ENCODE results near the gene DYNLT2. TPM values are rescaled to one million over a fixed set of nuclear protein-coding genes. Genes with fewer than 3 reads are reported as not detected.
"Not testable (repeated sequence)": the region's sequence is repeated elsewhere in the genome, so short reads cannot be mapped to it uniquely, and the experiment has no call there.

DYNLT2 gene
- total and polyA plus RNA-seq, 2 donors (not counting 1 experiment from before 2014, with no cell fraction given), result 0.49 to 0.83 TPM

GRCh38 chr6:169766232-169766631, 14.9 kb upstream of the DYNLT2 start:
- Histone ChIP-seq H3K9me3 (ENCODE audit: control insufficient read depth, insufficient read depth, low read depth, low read length) (no peaks in the 10 kb centered on the region), H3K4me3 (replicated peaks in 1 of 4; ENCODE audit: control extremely low read depth in 1 of 4, insufficient read depth in 1 of 4, low read depth in 3 of 4, low read length in 4 of 4) (no peak overlapping the region), H3K27me3 (ENCODE audit: control insufficient read depth, insufficient read depth, low read length) (no peaks in the 10 kb centered on the region), H4K20me1 (ENCODE audit: control insufficient read depth, extremely low read depth, insufficient read depth, low read length) (no peaks in the 10 kb centered on the region), H3K9ac (ENCODE audit: insufficient read depth, low read length) (no peak overlapping the region), H2AFZ (ENCODE audit: low read length) (no peak overlapping the region), H3K79me2 (ENCODE audit: control insufficient read depth, insufficient read depth, low read length) (no peaks in the 10 kb centered on the region), H3K4me1 (ENCODE audit: control insufficient read depth, extremely low read depth, insufficient read depth, low read length) (no peaks in the 10 kb centered on the region), H3K4me2 (ENCODE audit: extremely low read depth, insufficient read depth, low read length) (no peak overlapping the region), H3K36me3 (ENCODE audit: control insufficient read depth, insufficient read depth, low read length) (peaks cover 7% of the 10 kb centered on the region), H3K27ac (ENCODE audit: insufficient read depth, low read length) (peak overlapping the region; percentile 24)
- TF ChIP-seq, protein P1, sequence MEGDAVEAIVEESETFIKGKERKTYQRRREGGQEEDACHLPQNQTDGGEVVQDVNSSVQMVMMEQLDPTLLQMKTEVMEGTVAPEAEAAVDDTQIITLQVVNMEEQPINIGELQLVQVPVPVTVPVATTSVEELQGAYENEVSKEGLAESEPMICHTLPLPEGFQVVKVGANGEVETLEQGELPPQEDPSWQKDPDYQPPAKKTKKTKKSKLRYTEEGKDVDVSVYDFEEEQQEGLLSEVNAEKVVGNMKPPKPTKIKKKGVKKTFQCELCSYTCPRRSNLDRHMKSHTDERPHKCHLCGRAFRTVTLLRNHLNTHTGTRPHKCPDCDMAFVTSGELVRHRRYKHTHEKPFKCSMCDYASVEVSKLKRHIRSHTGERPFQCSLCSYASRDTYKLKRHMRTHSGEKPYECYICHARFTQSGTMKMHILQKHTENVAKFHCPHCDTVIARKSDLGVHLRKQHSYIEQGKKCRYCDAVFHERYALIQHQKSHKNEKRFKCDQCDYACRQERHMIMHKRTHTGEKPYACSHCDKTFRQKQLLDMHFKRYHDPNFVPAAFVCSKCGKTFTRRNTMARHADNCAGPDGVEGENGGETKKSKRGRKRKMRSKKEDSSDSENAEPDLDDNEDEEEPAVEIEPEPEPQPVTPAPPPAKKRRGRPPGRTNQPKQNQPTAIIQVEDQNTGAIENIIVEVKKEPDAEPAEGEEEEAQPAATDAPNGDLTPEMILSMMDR (conservative IDR thresholded peaks at IDR 0.05 in 1 of 2, IDR thresholded peaks at IDR 0.05 in 1 of 2; ENCODE audit: low read depth in 1 of 2, low read length in 2 of 2), result no peak
- TF ChIP-seq EZH2 (IDR thresholded peaks at IDR 0.05; ENCODE audit: low read length, missing control alignments), result no peak
- peak in 1 of 2 donors; percentile 90 for DNase-seq (ENCODE audit: low read depth in 2 of 2)

GRCh38 chr6:169765789-169766188, 14.4 kb upstream of the DYNLT2 start:
- not testable (repeated sequence) for H3K4me1 ChIP-seq (ENCODE audit: control insufficient read depth, extremely low read depth, insufficient read depth, low read length); H3K9ac ChIP-seq (ENCODE audit: insufficient read depth, low read length); H3K4me2 ChIP-seq (ENCODE audit: extremely low read depth, insufficient read depth, low read length); H3K9me3 ChIP-seq (ENCODE audit: control insufficient read depth, insufficient read depth, low read depth, low read length); H3K27me3 ChIP-seq (ENCODE audit: control insufficient read depth, insufficient read depth, low read length); DNase-seq (ENCODE audit: low read depth in 2 of 2); H2AFZ ChIP-seq (ENCODE audit: low read length); H4K20me1 ChIP-seq (ENCODE audit: control insufficient read depth, extremely low read depth, insufficient read depth, low read length); H3K4me3 ChIP-seq (replicated peaks in 1 of 4; ENCODE audit: control extremely low read depth in 1 of 4, insufficient read depth in 1 of 4, low read depth in 3 of 4, low read length in 4 of 4); H3K79me2 ChIP-seq (ENCODE audit: control insufficient read depth, insufficient read depth, low read length); H3K36me3 ChIP-seq (ENCODE audit: control insufficient read depth, insufficient read depth, low read length)
- H3K27ac ChIP-seq (ENCODE audit: insufficient read depth, low read length), result peak overlapping the region; percentile 24

DNA sequence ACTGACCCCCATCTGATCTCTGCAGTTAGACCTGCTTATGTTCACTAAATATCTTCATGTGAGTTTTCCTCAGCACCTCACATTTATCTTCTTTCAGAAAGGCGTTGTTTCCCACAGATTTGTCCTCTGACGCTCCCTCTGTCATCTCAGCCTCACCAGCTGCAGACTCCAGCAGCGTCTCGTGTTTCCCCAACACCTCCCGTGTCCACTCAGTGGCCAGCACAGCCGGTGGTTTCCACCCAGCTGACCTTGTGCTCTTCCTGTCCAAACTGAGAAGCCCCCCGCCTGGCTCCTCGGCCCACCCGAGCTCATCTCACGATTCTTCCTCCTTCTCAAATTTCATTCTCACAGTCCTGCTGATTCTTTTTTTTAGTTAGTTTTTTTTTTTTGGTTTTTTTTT, 12.5 kb upstream of the DYNLT2 start:
- no peaks in the 10 kb centered on the region for H4K20me1 ChIP-seq (ENCODE audit: control insufficient read depth, extremely low read depth, insufficient read depth, low read length)
- no peak overlapping the region for H2AFZ ChIP-seq (ENCODE audit: low read length)
- no peaks in the 10 kb centered on the region for H3K9me3 ChIP-seq (ENCODE audit: control insufficient read depth, insufficient read depth, low read depth, low read length)
- no peaks in the 10 kb centered on the region for H3K79me2 ChIP-seq (ENCODE audit: control insufficient read depth, insufficient read depth, low read length)
- H3K9ac ChIP-seq (ENCODE audit: insufficient read depth, low read length), result no peak overlapping the region
- no peak overlapping the region for H3K27ac ChIP-seq (ENCODE audit: insufficient read depth, low read length)
- H3K4me2 ChIP-seq (ENCODE audit: extremely low read depth, insufficient read depth, low read length), result no peak overlapping the region
- H3K27me3 ChIP-seq (ENCODE audit: control insufficient read depth, insufficient read depth, low read length), result no peaks in the 10 kb centered on the region
- H3K4me3 ChIP-seq (replicated peaks in 1 of 4; ENCODE audit: control extremely low read depth in 1 of 4, insufficient read depth in 1 of 4, low read depth in 3 of 4, low read length in 4 of 4), result no peak overlapping the region
- no peaks in the 10 kb centered on the region for H3K4me1 ChIP-seq (ENCODE audit: control insufficient read depth, extremely low read depth, insufficient read depth, low read length)
- no peak for DNase-seq (ENCODE audit: low read depth in 2 of 2)
- peaks cover 10% of the 10 kb centered on the region for H3K36me3 ChIP-seq (ENCODE audit: control insufficient read depth, insufficient read depth, low read length)
- TF ChIP-seq EZH2 (IDR thresholded peaks at IDR 0.05; ENCODE audit: low read length, missing control alignments), result no peak
- TF ChIP-seq, protein P1 (conservative IDR thresholded peaks at IDR 0.05 in 1 of 2, IDR thresholded peaks at IDR 0.05 in 1 of 2; ENCODE audit: low read depth in 1 of 2, low read length in 2 of 2), result no peak
